Body of pancreas (tissue), 4 donors: ENCODE measurements around the gene PPL. TPM values are rescaled to one million over a fixed set of nuclear protein-coding genes. Genes with fewer than 3 reads are reported as not detected.

Source experiments
- ATAC-seq: fragments of 150-250 bp; one replicate; pipeline ENCODE4 v1.9.1; 2016
- DNase-seq, 4 donors: peaks; one replicate each; pipeline ENCODE4 v3.0.0-alpha.2; 2019
- H3K27ac ChIP-seq, 4 donors: fragments of 200-600 bp; sonication (generic); 1 replicate in 3 of 4; 2 replicates in 1 of 4; pipeline versions ENCODE4 v1.5.1 to v1.6.1; 2016 to 2019; ENCODE audit warnings: mild to moderate bottlenecking in 1 of 4, mixed read lengths in 1 of 4, moderate library complexity in 1 of 4
- H3K27me3 ChIP-seq, 2 donors: fragments of 200-600 bp; sonication (generic); one replicate each; pipeline ENCODE4 v1.6.0; 2016; ENCODE audit warnings: mild to moderate bottlenecking in 1 of 2
- H3K36me3 ChIP-seq, 2 donors: fragments of 200-600 bp; sonication (generic); replicated peaks in 1 of 2; 2 replicates each; pipeline ENCODE4 v1.5.1; 2016; ENCODE audit warnings: low read depth in 2 of 2; ENCODE audit not compliant: insufficient read depth in 1 of 2
- H3K4me1 ChIP-seq: fragments of 200-600 bp; sonication (generic); one replicate; pipeline ENCODE4 v1.6.0; 2016
- H3K4me3 ChIP-seq, 2 donors: fragments of 200-600 bp; sonication (generic); 1 replicate in 1 of 2; 2 replicates in 1 of 2; pipeline ENCODE4 v1.5.1; 2016 to 2019
- H3K9me3 ChIP-seq, 3 donors: fragments of 200-600 bp; sonication (generic); 1 replicate in 2 of 3; 2 replicates in 1 of 3; pipeline ENCODE4 v1.5.1; 2016
- CTCF ChIP-seq, 7 experiments: fragments of 450-650 bp in 4 of 7; fragments of 200-600 bp in 3 of 7; sonication (generic) in 3 of 7; IDR thresholded peaks; one replicate each; pipeline ENCODE4 v1.5.1; 2016 to 2019; ENCODE audit warnings: antibody characterized with exemption in 7 of 7
- POLR2A ChIP-seq, 3 donors: fragments of 450-650 bp; IDR thresholded peaks; one replicate each; pipeline ENCODE4 v1.6.1; 2016; ENCODE audit warnings: antibody characterized with exemption in 3 of 3, mild to moderate bottlenecking in 2 of 3
- WGBS, 2 donors: methylation state at CpG; one replicate each; pipeline ENCODE4 v1.1.5; 2017; 5-methylcytosine and 5-hydroxymethylcytosine counted together
- intact Hi-C: fragments of 100-400 bp; cut with DNase I; formaldehyde crosslinking; loops from one replicate; pipeline ENCODE4 v1.15.1; 2023
- total RNA-seq, 2 donors: library from RNA; depleted of rRNA; stranded (reverse); fragments of >200 nt; gene quantifications; one replicate each; pipeline ENCODE4 v1.1.0, GENCODE V29; 2016

The PPL gene
- total RNA-seq, 2 donors from 2014 or later = 20.2 to 26.0 TPM

- ATAC-seq (no peak), DNase-seq (no peak)
- no peaks in the 10 kb centered on the region for H3K27me3 ChIP-seq
- 92 to 96% methylated on average over 8 to 12 of the region's 16 CpGs for WGBS, 2 donors
- intact Hi-C loops = no loop called here
- no peak overlapping the region for H3K27ac ChIP-seq
- H3K36me3 ChIP-seq = peaks cover 3 to 13% of the 10 kb centered on the region in 2 donors
- H3K9me3 ChIP-seq = no peaks in the 10 kb centered on the region
- TF ChIP-seq CTCF (IDR thresholded peaks at IDR 0.05) (no peak), POLR2A (IDR thresholded peaks at IDR 0.05) (no peak)
- H3K4me3 ChIP-seq = no peak overlapping the region
- H3K4me1 ChIP-seq = no peaks in the 10 kb centered on the region
Observed at GRCh38 chr16:4890686-4891085, 46.3 kb downstream of the PPL start.

GRCh38 chr16:4890026-4890425 lies 46.9 kb downstream of the PPL start:
- Histone ChIP-seq H3K4me1 (no peaks in the 10 kb centered on the region), H3K27me3 (no peaks in the 10 kb centered on the region), H3K36me3 (peaks cover 7 to 15% of the 10 kb centered on the region in 2 donors), H3K27ac (no peak overlapping the region), H3K4me3 (no peak overlapping the region), H3K9me3 (no peaks in the 10 kb centered on the region)
- intact Hi-C loops = no loop called here
- DNase-seq (no peak), ATAC-seq (no peak)
- no peak for TF ChIP-seq CTCF (IDR thresholded peaks at IDR 0.05)
- TF ChIP-seq POLR2A (IDR thresholded peaks at IDR 0.05) = no peak
- 83 to 85% methylated on average over 9 to 11 of the region's 11 CpGs for WGBS, 2 donors

- no peak for TF ChIP-seq CTCF (IDR thresholded peaks at IDR 0.05)
- no peak for TF ChIP-seq POLR2A (IDR thresholded peaks at IDR 0.05)
- Histone ChIP-seq H3K27me3 (no peaks in the 10 kb centered on the region), H3K27ac (no peak overlapping the region), H3K4me1 (no peaks in the 10 kb centered on the region), H3K4me3 (no peak overlapping the region), H3K36me3 (peaks cover 16 to 20% of the 10 kb centered on the region in 2 donors), H3K9me3 (no peaks in the 10 kb centered on the region)
- WGBS, 2 donors = 78 to 93% methylated on average over 9 of the region's 9 CpGs
- intact Hi-C loops = no loop called here
- DNase-seq (no peak), ATAC-seq (no peak)
Observed at GRCh38 chr16:4888428-4889135, 48.4 kb downstream of the PPL start.

GRCh38 chr16:4886151-4886550 lies 50.8 kb downstream of the PPL start:
- no peaks in the 10 kb centered on the region for H3K9me3 ChIP-seq
- H3K4me3 ChIP-seq = no peak overlapping the region
- DNase-seq = no peak
- peaks cover 13% of the 10 kb centered on the region for H3K4me1 ChIP-seq
- TF ChIP-seq POLR2A (IDR thresholded peaks at IDR 0.05) = no peak
- no peak for TF ChIP-seq CTCF (IDR thresholded peaks at IDR 0.05)
- H3K36me3 ChIP-seq = peaks cover 23 to 24% of the 10 kb centered on the region in 2 donors
- H3K27me3 ChIP-seq = no peaks in the 10 kb centered on the region
- ATAC-seq = no peak
- 94 to 97% methylated on average over 5 of the region's 5 CpGs for WGBS, 2 donors
- intact Hi-C loops = no loop called here
- no peak overlapping the region for H3K27ac ChIP-seq
